HepG2 (cell line): ENCODE data around the gene SIKE1. TPM values are rescaled to one million over a fixed set of nuclear protein-coding genes. Genes with fewer than 3 reads are reported as not detected.

Experiments
- ATAD3A ChIP-seq: sonication (generic); formaldehyde crosslinking; IDR thresholded peaks from 2 replicates; pipeline ENCODE4 v1.4.0; 2020; ENCODE audit warnings: missing genetic modification reagents
- ATM ChIP-seq: fragments of 450-650 bp; IDR thresholded peaks from 2 replicates; pipeline ENCODE4 v1.7.1; 2017; ENCODE audit warnings: mild to moderate bottlenecking, borderline replicate concordance
- ATRX ChIP-seq: sonication (generic); formaldehyde crosslinking; IDR thresholded peaks from 2 replicates; pipeline ENCODE4 v1.4.0; 2020; ENCODE audit warnings: missing genetic modification reagents, borderline replicate concordance
- DMTF1 ChIP-seq: sonication (generic); formaldehyde crosslinking; IDR thresholded peaks from 2 replicates; pipeline ENCODE4 v1.4.0; 2020; ENCODE audit warnings: mild to moderate bottlenecking, missing genetic modification reagents
- KMT2B ChIP-seq: IDR thresholded peaks from 2 replicates; pipeline ENCODE4 v1.6.1; 2016; ENCODE audit warnings: missing genetic modification reagents, missing compliant biosample characterization
- MBD4 ChIP-seq: IDR thresholded peaks from 2 replicates; pipeline ENCODE4 v1.6.1; 2012; ENCODE audit warnings: low read length, inconsistent platforms, borderline replicate concordance
- MYC ChIP-seq: sonication (generic); formaldehyde crosslinking; IDR thresholded peaks from 2 replicates; pipeline ENCODE4 v1.9.0; 2021; ENCODE audit warnings: missing genetic modification reagents, borderline replicate concordance
- PHB2 ChIP-seq: fragments of 450-650 bp; IDR thresholded peaks from 2 replicates; pipeline ENCODE4 v1.6.1; 2018; ENCODE audit not compliant: partially characterized antibody
- RFXANK ChIP-seq: IDR thresholded peaks from 2 replicates; pipeline ENCODE4 v1.6.1; 2016
- RFXAP ChIP-seq: sonication (generic); formaldehyde crosslinking; IDR thresholded peaks from 2 replicates; pipeline ENCODE4 v1.4.0; 2020; ENCODE audit warnings: missing genetic modification reagents, borderline replicate concordance
- SCMH1 ChIP-seq: sonication (generic); formaldehyde crosslinking; IDR thresholded peaks from 2 replicates; pipeline ENCODE4 v1.9.0; 2021; ENCODE audit warnings: missing genetic modification reagents, mild to moderate bottlenecking, borderline replicate concordance
- SOX6 ChIP-seq, 2 experiments: fragments of 450-650 bp in 1 of 2; sonication (generic) in 1 of 2; formaldehyde crosslinking in 1 of 2; IDR thresholded peaks; 2 replicates each; pipeline versions ENCODE4 v1.4.0 to v1.6.1; 2017 to 2020; ENCODE audit warnings: antibody characterized with exemption in 1 of 2, mild to moderate bottlenecking in 1 of 2, missing genetic modification reagents in 1 of 2
- TERF1 ChIP-seq: sonication (generic); formaldehyde crosslinking; IDR thresholded peaks from 2 replicates; pipeline ENCODE4 v1.8.0; 2022; ENCODE audit warnings: mild to moderate bottlenecking, missing genetic modification reagents, moderate library complexity
- ZNF329 ChIP-seq: sonication (generic); formaldehyde crosslinking; IDR thresholded peaks from 2 replicates; pipeline ENCODE4 v1.9.0; 2021; ENCODE audit warnings: low read depth, mild to moderate bottlenecking, missing genetic modification reagents
- ZNF672 ChIP-seq: sonication (generic); formaldehyde crosslinking; IDR thresholded peaks from 2 replicates; pipeline ENCODE4 v1.8.1; 2022; ENCODE audit warnings: missing genetic modification reagents
- polyA plus RNA-seq, 8 experiments: library from polyadenylated mRNA; depleted of rRNA in 3 of 8; stranded (reverse) in 7 of 8; unstranded in 1 of 8; fragments of >200 nt; fragmentation: Illumina TruSeq in 4 of 8; extraction: Trizol in 4 of 8; gene quantifications; 2 replicates each; pipeline versions ENCODE4 v1.2.1 to v1.2.3, GENCODE V29; 2011 to 2016; ENCODE audit warnings: low read depth in 4 of 8, missing spikeins in 1 of 8, mixed read lengths in 1 of 8; ENCODE audit not compliant: insufficient read depth in 1 of 8
- total RNA-seq, 5 experiments: library from RNA; depleted of rRNA; stranded (reverse); fragments of >200 nt; fragmentation: Illumina TruSeq; extraction: Trizol; gene quantifications; 2 replicates each; pipeline ENCODE4 v1.2.3, GENCODE V29; 2016; ENCODE audit warnings: low read depth in 1 of 5
- TF ChIP-seq, protein P1 (sequence below): sonication (generic); formaldehyde crosslinking; IDR thresholded peaks from 2 replicates; pipeline ENCODE4 v1.4.0; 2020; ENCODE audit warnings: missing genetic modification reagents, low read depth, mild to moderate bottlenecking, borderline replicate concordance
- TF ChIP-seq, protein P2 (sequence below): fragments of 450-650 bp; IDR thresholded peaks from 2 replicates; pipeline ENCODE4 v1.6.1; 2017
- TF ChIP-seq, protein P3 (sequence below): conservative IDR thresholded peaks from 2 replicates; pipeline ENCODE4 v1.6.1; 2018; ENCODE audit warnings: missing genetic modification reagents

The SIKE1 gene
- total and polyA plus RNA-seq, 2 of the 13 experiments (the other 11 are each of a cell fraction or from before 2014, with no cell fraction given), result 36.5 to 58.4 TPM

DNA sequence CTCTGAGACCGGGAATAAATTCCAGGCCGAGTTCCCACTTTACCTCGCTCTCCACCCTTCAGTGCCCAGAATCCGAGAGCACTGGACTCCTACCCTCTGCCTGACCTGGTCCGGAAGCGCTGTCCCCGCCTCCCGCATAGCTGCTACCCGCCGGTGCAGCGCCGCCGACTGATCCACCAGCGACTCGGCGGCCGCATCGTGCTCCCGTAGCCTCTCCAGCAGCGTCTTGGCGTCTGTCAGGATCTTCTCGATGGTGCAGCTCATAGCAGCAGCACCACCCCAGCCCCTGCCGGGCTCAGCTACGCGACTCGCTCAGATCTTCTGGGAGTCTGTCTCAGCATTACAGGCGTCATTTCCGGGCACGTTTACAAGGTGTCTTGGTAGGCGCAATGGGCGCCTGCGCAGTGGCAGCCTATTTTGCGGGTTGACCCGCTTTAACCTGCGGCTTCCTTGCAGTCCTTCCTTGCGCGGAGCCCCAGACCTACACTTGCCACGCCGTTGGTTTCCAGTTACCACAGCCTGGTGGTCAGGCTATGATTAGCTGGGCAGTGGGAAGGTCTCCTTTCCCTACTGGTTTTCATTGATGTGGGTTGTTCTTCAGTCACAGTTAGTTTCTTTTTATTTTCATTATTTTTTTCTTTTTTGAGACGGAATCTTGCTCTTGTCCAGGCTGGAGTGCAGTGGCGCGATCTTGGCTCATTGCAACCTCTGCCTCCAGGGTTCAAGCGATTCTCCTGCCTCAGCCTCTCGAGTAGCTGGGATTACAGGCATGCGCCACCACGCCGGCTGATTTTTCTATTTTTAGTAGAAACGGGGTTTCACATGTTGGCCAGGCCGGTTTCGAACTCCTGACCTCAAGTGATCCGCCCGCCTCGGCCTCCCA, at the start of gene SIKE1 (continued):
- TF ChIP-seq DMTF1 (CRISPR knock-in tag) (no peak), RFXANK (CRISPR knock-in tag) (no peak), MYC (peak; percentile 83; the same call in 1 of the 2 replicates), ATAD3A (CRISPR knock-in tag) (no peak), SOX6 (IDR thresholded peaks at IDR 0.05) (no peak), SOX6 (CRISPR knock-in tag; IDR thresholded peaks at IDR 0.05) (peak; percentile 67; the same call in 1 of the 2 replicates), ATM (no peak), RFXAP (peak; percentile 63; the same call in 1 of the 2 replicates), SCMH1 (CRISPR knock-in tag) (no peak), TERF1 (CRISPR knock-in tag) (no peak), ZNF329 (peak; percentile 65; the same call in 1 of the 2 replicates), ATRX (CRISPR knock-in tag) (no peak), PHB2 (no peak), ZNF672 (no peak), KMT2B (peak; percentile 93), MBD4 (no peak)
- TF ChIP-seq, protein P1, sequence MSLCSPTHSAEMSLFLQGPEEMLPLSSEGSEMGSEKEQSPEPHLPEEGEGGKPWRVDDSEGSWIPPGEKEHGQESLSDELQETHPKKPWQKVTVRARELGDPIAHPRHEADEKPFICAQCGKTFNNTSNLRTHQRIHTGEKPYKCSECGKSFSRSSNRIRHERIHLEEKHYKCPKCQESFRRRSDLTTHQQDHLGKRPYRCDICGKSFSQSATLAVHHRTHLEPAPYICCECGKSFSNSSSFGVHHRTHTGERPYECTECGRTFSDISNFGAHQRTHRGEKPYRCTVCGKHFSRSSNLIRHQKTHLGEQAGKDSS (CRISPR knock-in tag), result peak; percentile 94
- TF ChIP-seq, protein P2, sequence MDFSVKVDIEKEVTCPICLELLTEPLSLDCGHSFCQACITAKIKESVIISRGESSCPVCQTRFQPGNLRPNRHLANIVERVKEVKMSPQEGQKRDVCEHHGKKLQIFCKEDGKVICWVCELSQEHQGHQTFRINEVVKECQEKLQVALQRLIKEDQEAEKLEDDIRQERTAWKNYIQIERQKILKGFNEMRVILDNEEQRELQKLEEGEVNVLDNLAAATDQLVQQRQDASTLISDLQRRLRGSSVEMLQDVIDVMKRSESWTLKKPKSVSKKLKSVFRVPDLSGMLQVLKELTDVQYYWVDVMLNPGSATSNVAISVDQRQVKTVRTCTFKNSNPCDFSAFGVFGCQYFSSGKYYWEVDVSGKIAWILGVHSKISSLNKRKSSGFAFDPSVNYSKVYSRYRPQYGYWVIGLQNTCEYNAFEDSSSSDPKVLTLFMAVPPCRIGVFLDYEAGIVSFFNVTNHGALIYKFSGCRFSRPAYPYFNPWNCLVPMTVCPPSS, result no peak
- TF ChIP-seq, protein P3, sequence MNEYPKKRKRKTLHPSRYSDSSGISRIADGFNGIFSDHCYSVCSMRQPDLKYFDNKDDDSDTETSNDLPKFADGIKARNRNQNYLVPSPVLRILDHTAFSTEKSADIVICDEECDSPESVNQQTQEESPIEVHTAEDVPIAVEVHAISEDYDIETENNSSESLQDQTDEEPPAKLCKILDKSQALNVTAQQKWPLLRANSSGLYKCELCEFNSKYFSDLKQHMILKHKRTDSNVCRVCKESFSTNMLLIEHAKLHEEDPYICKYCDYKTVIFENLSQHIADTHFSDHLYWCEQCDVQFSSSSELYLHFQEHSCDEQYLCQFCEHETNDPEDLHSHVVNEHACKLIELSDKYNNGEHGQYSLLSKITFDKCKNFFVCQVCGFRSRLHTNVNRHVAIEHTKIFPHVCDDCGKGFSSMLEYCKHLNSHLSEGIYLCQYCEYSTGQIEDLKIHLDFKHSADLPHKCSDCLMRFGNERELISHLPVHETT (CRISPR knock-in tag), result 0 out of 2 replicates have a peak, but pooled peaks have one; percentile 46
